WTC11 (cell line): ENCODE measurements around the gene CGNL1.

ENCODE experiments used
- CBFB ChIP-seq: sonication (generic); formaldehyde crosslinking; IDR thresholded peaks from 2 replicates; pipeline ENCODE4 v1.8.1; 2022; ENCODE audit warnings: mild to moderate bottlenecking, low read depth, missing genetic modification reagents
- MXD4 ChIP-seq: fragments of 250-450 bp; sonication (Bioruptor Pico); IDR thresholded peaks from 2 replicates; pipeline ENCODE4 v1.8.0; 2021; ENCODE audit warnings: mild to moderate bottlenecking, moderate library complexity, borderline replicate concordance
- SP1 ChIP-seq: sonication (generic); formaldehyde crosslinking; conservative IDR thresholded peaks from 2 replicates; pipeline ENCODE4 v1.8.1; 2022; ENCODE audit warnings: missing genetic modification reagents
- ZNF219 ChIP-seq: sonication (generic); formaldehyde crosslinking; IDR thresholded peaks from 2 replicates; pipeline ENCODE4 v1.8.0; 2023; ENCODE audit warnings: missing genetic modification reagents, mild to moderate bottlenecking, borderline replicate concordance
- TF ChIP-seq, protein P1 (sequence below): sonication (generic); formaldehyde crosslinking; IDR thresholded peaks from 2 replicates; pipeline ENCODE4 v1.8.0; 2022; ENCODE audit warnings: mild to moderate bottlenecking, missing genetic modification reagents
- TF ChIP-seq, protein P2 (sequence below): fragments of 200-600 bp; IDR thresholded peaks from 2 replicates; pipeline ENCODE4 v1.8.0; 2022; ENCODE audit warnings: antibody characterized with exemption

DNA sequence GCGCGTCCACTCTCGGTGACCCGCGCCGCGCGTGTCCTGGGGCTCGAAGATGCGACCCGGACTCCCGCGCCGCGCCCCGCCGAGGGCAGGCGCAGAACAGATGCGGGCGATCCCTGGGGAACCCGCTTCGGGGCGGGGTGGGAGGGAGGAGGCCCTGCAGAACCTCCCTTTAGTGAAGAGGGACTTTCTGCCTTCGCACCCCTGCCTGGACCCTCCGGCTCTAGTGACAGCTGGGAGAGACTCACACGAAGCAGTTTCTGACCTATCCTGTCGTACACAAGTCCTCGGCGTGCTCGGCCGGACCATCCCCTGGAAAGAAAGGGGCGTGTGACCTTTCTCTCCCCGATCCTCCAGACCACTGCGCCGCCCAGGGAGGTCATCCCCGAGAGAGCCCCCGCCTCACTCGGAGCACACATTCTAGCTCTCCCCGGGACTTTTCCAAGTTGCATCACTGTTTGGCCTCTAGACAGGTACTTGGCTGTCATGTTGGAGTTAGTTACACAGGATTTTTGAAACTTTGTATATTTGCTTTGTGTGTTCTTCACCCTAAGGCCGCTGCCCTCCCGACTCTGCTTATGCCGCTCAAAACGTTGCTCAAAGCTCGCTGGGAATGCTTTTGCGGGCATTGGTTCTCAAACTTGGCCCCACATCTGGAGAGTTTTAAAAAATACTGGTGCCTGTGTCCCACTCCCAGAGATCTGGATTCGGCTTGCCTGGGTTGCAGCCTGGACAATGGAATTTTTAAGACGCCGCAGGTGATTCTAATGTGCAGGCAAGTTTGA is 582 bp downstream of the CGNL1 start:
- TF ChIP-seq, protein P1, sequence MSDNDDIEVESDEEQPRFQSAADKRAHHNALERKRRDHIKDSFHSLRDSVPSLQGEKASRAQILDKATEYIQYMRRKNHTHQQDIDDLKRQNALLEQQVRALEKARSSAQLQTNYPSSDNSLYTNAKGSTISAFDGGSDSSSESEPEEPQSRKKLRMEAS: no peak
- TF ChIP-seq MXD4 (CRISPR knock-in tag) (no peak), SP1 (CRISPR knock-in tag) (no peak), ZNF219 (no peak), CBFB (CRISPR knock-in tag) (no peak)
- TF ChIP-seq, protein P2, sequence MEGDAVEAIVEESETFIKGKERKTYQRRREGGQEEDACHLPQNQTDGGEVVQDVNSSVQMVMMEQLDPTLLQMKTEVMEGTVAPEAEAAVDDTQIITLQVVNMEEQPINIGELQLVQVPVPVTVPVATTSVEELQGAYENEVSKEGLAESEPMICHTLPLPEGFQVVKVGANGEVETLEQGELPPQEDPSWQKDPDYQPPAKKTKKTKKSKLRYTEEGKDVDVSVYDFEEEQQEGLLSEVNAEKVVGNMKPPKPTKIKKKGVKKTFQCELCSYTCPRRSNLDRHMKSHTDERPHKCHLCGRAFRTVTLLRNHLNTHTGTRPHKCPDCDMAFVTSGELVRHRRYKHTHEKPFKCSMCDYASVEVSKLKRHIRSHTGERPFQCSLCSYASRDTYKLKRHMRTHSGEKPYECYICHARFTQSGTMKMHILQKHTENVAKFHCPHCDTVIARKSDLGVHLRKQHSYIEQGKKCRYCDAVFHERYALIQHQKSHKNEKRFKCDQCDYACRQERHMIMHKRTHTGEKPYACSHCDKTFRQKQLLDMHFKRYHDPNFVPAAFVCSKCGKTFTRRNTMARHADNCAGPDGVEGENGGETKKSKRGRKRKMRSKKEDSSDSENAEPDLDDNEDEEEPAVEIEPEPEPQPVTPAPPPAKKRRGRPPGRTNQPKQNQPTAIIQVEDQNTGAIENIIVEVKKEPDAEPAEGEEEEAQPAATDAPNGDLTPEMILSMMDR: no peak
